Effector CD8-positive, alpha-beta T cell (primary cell): Measurements from ENCODE around the gene LDLRAD1.
"Not testable (repeated sequence)": the region's sequence is repeated elsewhere in the genome, so short reads cannot be mapped to it uniquely, and the experiment has no call there.

ENCODE experiments used
- DNase-seq: peaks from one replicate; lab custom pipeline; 2025; lab: John Stamatoyannopoulos, UW

The LDLRAD1 gene

GRCh38 chr1:54016343-54017282 is 1.4 kb downstream of the LDLRAD1 start:
- DNase-seq: no peak

DNA sequence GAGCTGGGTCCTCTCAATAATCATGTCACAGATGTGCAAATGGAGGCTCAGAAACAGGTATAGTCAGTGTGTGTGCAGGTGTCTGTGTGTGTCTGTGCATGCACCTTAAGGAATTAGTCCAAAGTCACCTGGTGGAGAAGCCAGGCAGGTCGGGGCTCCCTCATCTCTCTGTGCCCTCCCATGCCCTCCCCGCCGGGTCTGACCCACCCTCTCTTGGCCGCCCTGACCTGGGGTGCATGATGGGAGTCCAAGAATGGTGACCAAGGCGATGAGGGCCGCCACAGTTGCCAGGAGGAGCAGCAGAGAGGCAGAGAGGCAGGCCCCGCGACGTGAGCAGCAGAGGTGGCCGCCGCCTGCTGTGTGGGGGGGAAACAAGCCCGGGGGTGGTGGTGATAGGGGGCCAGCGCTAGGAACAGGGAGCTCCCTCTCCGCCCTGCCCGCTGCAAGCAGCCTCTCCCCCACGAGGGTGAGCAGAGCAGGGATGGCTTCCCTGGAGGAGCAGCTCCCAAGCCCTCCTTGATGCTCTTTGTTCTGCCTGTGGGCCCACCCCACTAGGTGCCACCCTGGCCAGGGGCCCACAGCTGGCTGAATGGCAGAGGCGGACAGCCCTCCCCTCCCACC is 3.9 kb downstream of the LDLRAD1 start:
- DNase-seq: no peak

DNA sequence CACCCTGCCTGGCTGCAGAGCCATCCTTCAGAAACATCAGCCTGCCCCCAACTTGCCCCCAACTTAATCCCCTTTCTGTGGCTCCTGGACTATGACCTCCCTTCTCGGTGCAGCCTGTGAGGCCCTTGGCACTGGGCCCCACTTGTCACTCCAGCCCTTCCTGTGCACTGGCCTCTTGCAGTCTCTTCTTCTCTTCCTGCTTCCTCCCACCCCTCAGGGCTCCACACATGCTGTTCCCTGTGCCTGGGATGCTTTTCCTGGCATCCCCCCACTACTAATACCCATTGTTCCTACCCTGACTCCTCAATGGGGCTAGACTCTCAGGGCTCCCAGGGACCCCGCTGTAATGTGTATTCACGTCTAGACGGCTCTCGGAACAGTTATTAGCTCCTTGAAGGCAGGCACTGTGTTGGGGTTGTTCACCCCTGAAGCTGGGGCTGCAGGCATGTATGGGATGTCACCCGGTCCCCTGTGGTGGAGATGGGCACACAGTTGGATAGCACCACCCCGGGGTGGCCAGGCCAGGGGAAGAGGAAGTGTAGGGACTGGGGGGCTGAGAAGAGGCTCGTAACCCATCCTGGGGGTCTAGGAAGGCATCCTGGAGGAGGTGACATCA is 4.5 kb downstream of the LDLRAD1 start:
- no peak for DNase-seq

- no peak for DNase-seq
Observed at GRCh38 chr1:54012863-54013262, 5.1 kb downstream of the LDLRAD1 start.

DNA sequence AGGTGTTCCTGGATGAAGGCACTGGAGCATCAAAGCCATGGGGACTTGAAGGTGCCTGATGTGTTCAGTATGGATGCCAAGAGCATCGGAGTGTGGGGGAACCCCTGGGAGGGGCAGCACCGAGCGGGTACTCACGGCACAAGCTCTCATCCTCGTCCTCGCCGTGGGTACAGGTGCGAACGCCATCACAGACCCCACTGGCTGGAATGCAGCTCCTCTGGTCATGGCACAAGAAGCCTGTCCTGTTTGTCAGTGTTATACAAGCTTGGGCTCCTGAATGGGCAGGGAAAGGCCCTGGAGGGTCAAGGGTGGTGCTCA is 6.0 kb downstream of the LDLRAD1 start:
- no peak for DNase-seq

DNA sequence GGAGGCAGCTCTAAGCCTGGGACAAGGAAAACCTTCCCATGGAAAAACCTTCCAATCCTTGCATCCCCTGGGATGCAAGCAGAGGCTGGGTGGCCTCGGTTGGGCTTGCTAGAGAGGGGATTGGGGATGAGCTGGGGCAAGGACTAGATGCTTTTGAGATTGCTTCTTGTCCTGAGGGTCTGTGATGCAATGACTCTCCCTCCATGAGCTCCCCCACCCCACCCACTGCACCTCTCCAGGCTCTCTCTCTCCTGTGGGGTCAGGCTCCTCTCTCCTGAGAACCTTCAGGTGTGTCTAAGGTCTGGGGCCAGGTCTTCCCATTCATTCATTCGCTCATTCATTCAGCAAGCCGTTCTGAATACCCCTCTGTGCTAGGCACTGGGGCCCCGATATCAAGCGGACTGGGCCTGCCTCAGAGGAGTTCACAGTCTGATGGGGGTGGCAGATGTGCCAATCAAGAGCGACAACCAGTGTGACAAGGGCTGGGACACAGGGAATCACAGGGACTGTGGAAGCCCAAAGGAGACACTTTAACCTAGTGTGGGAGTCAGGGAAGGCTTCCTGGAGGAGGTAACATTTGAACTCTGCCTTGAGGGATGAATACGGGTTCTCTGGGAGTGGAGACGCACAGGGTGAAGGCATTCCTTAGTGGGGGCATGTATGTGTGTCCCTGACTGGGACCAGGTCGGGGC is 6.5 kb downstream of the LDLRAD1 start:
- no peak for DNase-seq

- no peak for DNase-seq
Observed at GRCh38 chr1:54010415-54011117, 7.4 kb downstream of the LDLRAD1 start.

GRCh38 chr1:54009406-54009805 is 8.6 kb downstream of the LDLRAD1 start:
- no peak for DNase-seq

DNA sequence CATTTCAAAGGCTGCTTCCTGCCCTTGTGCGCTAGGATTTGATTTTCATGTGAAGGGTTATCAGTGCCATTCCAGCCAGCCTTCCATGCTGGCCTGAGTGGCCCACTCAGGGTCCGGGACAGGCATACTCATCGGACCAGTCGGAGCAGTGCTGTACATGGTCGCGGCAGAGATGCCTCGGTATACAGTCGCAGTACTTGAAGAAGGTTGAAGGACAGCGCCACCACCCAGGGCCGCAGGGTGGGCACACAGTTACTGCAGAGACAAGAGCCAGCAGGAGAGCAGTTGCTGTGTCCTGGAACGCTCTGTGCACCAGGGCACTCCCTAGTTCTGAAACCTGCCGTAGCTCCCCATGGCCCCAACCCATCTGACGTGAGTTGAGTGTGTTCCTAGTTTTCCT is 9.1 kb downstream of the LDLRAD1 start:
- DNase-seq: no peak

DNA sequence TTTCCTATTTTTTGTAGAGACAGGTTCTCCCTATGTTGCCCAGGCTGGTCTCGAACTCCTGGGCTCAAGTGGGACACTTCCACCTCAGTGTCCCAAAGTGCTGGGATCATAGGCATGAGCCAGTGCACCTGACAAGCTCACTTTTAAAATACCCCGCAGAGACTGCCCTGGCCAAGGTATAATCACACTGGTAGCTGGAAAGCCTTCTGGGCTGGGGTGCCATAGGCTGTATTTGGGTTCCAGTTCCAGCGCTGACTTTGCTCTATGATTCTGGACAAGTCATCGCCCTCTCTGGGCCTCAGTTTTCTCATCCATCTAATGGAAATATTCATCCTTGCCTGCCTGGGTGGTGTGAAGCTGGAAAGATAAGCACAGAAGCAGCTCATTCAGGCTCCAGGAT is 10.4 kb downstream of the LDLRAD1 start:
- DNase-seq: no peak

- DNase-seq: no peak
Observed at GRCh38 chr1:54006508-54006907, 11.5 kb downstream of the LDLRAD1 start.

DNA sequence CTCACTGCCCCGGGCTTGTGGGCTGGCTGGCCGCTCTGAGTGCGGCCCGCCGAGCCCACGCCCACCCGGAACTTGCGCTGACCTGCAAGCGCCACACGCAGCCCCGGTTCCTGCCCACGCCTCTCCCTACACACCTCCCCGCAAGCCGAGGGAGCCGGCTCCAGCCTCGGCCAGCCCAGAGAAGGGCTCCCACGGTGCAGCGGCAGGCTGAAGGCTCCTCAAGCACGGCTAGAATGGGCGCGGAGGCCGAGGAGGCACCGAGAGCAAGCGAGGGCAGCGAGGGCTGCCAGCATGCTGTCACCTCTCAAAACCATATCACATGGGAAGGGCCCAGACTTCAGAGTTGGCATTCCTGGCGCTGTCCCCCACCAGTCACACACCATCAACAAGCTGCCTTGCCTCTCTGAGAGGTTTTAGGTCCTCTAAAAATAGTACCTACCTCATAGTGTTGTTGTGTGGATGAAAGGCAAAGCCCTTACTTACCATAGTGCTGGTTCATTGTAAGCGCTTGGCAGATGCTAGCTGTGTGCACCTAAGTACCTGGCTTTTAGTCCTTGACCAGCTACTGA is 13.4 kb downstream of the LDLRAD1 start:
- no peak for DNase-seq

DNA sequence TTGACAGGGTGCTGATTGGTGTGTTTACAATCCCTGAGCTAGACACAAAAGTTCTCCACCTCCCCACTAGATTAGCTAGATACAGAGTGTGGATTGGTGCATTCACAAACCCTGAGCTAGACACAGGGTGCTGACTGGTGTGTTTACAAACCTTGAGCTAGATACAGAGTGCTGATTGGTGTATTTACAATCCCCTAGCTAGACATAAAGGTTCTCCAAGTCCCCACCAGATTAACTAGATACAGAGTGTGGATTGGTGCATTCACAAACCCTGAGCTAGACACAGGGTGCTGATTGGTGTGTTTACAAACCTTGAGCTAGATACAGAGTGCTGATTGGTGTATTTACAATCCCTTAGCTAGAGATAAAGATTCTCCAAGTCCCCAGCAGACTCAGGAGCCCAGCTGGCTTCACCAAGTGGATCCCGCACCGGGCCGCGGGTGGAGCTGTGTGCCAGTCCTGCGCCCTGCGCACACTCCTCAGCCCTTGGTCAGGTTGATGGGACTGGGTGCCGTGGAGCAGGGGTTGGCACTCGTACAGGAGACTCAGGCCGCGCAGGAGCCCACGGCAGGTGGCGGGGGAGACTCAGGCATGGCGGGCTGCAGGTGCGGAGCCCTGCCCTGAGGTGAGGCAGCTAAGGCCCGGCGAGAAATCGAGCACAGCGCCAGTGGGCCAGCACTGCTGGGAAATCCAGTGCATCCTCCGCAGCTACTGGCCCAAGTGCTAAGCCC is 14.1 kb downstream of the LDLRAD1 start:
- DNase-seq: not testable (repeated sequence)

DNA sequence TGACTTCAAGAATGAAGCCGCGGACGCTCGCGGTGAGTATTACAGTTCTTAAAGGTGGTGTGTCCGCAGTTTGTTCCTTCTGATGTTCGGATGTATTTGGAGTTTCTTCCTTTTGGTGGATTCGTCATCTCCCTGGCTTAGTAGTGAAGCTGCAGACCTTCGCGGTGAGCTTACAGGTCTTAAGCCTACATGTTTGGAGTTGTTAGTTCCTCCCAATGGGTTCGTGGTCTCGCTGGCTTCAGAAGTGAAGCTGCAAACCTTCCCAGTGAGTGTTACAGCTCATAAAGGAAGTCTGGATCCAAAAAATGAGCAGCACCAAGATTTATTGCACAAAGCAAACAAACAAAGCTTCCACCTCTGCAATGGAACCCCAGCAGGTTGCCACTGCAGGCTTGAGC is 14.7 kb downstream of the LDLRAD1 start:
- DNase-seq: no peak

DNA sequence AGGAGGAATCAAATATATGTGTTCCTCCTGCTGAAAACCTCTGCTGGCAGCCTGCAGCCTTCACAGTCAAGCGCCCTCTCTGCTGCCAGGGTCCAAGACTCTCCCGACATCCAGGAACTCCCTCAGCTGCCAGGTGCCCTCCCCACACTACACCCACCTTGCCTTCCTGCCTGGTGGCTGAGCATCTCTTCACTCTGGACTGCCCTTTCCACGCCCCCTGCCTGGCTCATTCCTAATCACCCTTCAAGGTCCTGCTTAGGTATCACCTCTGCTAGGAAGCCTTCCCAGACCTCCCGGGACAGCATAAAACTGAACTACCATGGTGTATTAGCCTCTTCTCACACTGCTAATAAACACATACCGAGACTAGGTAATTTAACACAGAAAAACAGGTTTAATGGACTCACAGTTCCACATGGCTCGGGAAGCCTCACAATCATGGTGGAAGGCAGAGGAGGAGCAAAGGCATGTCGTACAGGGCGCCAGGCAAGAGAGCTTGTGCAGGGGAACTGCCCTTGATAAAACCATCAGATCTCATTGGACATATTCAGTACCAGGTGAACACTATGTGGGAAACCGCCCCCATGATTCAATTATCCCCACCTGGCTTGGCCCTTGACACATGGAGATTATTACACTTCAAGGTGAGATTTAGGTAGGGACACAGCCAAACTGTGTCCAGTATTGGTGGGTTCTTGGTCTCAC is 15.3 kb downstream of the LDLRAD1 start:
- no peak for DNase-seq

DNA sequence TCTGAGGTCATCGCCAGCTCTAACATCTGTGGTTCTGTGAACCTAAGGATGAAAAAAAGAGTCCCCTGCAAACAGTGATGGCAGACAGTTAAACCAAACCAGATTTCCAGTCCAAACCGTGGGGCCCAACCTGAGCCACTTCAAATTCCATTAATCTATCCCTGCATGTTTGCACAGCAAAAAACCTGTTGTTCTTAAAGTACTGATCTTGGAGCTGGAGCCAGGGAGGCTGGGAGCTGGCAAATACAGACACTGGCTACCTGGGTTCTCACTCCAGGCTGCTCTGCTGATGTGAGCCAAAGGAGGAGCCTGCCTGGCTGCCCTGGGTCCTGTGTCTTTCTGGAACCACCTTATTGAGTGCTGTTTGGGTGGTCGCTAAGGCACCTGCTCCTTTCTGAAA is 16.4 kb downstream of the LDLRAD1 start:
- no peak for DNase-seq

DNA sequence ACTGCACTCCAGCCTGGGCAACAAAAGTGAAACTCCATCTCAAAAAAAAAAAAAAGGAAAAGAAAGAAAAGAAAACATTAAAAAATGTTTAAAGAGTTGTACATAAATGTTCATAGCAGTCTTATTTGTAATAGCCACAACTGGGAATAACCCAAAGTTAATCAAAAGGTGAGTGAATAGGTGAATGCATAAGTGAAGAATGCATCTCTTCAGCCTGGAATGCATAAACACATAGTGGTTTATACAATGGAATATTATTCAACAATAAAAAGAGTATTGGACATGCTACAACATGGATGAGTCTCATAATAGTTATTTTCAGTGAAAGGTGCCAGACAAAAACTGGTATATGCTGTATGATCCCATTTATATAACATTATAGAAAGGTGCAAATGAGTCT is 18.1 kb downstream of the LDLRAD1 start:
- no peak for DNase-seq

DNA sequence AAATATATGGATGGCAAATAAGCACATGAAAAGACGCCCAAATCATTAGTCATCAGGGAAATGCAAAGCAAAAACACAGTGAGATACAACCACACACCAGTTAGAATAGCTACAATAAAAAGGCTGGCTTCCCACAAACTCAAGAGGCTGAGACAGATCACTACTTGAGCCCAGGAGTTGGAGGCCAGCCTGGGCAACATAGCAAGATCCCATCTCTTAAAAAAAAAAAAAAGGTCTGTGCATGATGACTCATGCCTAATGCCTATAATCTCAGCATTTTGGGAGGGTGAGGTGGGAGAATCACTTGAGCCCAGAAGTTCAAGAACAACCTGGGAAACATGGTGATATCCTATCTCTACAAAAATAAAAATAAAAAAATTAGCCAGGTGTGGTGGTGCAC is 19.8 kb downstream of the LDLRAD1 start:
- no peak for DNase-seq

DNA sequence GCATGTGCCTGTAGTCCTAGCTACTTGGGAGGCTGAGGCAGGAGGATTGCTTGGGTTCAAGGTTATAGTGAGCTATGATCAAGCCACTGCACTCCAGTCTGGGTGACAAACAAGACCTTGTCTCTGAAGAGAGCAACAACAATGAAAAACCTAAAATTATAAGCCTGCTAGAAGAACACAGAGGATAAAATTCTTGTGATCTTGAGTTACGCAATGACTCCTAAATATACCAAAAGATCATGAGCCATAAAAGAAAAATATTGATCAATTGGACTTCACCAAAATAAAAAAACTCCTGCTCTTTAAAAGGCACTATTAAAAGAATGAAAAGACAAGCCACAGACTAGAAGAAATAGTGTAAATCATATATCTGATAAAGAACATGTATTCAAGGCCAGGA is 22.3 kb downstream of the LDLRAD1 start:
- DNase-seq: no peak

GRCh38 chr1:53994516-53994915 is 23.5 kb downstream of the LDLRAD1 start:
- not testable (repeated sequence) for DNase-seq
